Activated T-cell treated with anti-CD3 and anti-CD28 coated beads, Interleukin-2, amount 50 U/mL, for 1 hour (primary cell): ENCODE data around the gene SYN1.
A peak's percentile ranks its signal among the peaks of the same experiment; 100 is the strongest.
"Not testable (repeated sequence)": the region's sequence is repeated elsewhere in the genome, so short reads cannot be mapped to it uniquely, and the experiment has no call there.

Experiments used
- DNase-seq: peaks from one replicate; pipeline ENCODE4 v3.0.0-alpha.2; 2020

The SYN1 gene

DNA sequence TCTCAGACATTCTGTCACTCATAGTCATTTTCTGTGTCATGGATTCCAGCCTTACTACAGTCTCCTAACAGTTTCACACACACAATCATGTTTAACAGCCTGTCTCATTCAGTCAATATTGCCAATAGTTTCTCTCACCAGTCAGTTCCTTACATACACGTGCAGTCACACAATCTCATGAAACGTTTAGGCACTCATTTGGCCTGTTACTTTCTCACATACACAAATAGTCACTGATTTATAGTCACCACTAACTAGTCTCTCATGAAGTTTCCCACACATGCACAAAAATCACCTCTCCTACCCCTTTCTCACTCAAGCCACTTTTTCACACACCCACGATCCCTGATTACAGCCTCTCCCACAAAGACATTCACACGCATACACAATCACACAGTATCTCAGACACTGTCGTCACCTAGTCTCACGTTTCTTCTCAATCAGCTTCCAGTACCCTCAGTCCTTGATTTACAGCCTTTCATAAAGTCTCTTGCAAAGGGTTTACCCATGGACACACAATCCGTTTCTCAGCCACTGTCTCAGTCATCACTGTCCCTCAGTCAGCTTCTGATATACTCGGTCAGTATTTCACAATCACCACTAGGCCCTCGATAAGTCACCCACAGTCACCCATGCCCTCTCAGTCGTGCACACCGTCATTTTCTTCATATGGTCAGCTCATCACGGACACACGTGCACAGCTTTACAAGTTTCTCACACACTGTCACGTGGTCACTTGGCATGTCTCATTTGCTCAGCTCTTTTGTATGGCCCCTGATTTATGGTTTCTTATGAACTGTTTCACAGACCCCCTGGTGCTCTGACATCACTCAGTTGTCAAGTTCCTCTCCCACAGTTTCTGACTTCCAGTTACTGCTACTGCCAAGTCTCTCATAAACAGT is 14.3 kb upstream of the SYN1 start:
- DNase-seq: no peak

DNA sequence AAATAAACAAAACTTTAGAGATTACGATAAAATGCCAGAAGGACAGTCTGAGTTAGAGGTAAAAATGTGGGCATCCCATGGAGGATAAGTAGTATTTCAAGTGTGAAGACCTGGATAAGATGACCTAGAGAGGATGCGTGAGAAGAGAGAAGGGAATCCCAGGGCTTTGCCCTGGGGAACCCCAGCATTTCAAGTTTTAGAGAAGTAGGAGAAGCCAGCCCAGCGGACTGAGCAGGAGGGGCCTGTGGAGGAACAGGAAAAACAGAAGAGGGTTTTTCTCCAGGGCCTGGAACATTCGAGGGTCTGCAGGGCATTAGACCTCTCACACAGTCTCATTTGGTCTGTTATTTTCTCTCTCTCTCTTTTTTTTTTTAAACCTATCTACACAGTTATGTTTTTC is 13.0 kb upstream of the SYN1 start:
- no peak for DNase-seq

DNA sequence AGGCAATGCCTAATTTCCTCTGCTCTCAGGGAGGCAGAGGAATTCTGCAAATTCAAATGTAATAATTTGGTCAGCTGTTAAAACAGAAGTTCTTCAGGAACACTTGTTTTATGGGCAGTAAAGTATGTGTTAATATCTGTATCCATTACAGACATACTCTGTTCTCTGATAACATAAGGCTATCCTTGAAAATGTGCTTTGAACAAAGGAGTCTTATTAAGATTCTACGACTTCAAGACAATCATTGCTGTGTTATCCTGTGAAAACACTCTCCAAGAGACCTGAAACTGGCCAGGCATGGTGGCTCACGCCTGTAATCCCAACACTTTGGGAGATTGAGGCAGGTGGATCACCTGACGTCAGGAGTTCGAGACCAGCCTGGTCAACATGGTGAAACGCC is 12.0 kb upstream of the SYN1 start:
- DNase-seq: no peak

DNA sequence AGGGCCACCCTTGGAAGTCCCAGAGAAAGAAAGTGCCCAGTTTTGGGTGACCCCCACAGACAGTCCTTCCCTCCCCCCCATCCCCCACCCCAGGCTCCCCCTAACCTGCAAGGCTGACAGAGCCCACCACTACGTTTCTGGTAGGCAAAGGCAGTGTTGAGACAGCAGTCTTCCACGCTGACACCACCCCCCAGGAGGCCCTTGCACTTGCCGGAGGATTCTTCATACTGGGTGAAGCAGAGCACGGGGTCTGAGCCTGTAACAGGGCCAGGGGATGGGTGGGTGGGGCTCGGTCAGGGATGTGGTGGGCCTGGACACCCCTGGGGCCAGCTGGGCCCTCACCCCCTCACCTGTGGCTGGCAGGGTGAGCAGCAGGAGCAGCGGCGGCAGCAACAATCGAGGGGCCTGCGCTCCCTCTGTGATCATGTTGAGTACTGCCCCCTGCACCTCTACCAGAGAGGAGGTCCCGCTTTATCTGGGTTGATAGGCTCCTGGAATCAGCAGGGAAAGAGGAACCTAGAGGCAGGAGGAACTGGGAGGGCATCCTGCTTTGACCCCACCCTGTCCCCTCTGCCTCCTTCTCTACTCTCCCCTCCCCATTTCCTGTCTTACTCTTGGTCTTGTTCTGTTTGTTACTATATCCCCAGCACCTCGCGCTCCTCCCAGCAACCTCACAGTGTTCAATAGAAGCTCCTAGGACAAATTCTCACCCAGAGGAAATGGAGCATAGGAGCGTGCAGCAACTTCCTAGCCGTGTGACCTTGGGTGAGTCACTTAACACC is 10.0 kb upstream of the SYN1 start, which contains the start of gene CFP:
Gene CFP, minus strand, starts transcription at position 512 of the 782 bp plus-strand sequence. Its CDS starts 86 bp downstream, at position 426.
- DNase-seq: no peak

DNA sequence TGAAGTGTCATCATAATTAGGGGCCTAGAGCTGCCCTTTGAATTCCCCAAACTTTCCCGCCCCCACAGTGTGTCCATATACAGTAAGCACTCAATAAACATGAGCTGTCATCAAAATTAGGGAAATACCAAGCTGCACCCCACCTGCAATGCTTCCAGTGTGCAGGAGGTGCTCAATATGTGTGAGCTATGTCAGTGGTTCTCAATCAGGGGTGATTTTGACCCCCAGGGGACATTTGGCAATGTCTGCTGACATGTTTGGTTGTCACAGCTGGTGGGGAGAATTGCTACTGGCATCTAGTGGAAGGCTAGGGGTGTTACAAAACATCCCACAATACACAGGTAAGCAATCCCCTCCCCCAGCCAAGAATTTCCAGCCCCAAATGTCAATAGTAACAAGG is 9.3 kb upstream of the SYN1 start:
- DNase-seq: no peak

DNA sequence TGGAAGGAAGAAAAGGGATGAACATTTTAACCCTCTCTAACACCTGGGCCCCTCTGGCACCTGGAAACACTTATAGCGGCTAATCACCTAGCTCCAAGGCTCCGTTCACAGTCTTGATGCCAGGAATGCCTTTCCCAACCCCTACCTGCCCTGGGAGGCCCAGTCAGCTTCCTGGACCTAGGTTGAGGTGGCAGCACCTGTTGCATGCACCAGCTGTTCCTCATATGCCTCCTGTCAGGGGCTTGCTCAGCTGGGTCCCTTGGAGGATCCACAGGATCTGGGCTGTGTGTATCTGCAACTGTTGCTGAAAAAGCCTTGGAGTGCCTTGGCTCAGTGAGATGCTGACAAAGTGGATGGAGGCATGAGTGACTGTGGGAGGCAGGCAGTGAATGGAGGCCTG is 5.7 kb upstream of the SYN1 start:
- no peak for DNase-seq

DNA sequence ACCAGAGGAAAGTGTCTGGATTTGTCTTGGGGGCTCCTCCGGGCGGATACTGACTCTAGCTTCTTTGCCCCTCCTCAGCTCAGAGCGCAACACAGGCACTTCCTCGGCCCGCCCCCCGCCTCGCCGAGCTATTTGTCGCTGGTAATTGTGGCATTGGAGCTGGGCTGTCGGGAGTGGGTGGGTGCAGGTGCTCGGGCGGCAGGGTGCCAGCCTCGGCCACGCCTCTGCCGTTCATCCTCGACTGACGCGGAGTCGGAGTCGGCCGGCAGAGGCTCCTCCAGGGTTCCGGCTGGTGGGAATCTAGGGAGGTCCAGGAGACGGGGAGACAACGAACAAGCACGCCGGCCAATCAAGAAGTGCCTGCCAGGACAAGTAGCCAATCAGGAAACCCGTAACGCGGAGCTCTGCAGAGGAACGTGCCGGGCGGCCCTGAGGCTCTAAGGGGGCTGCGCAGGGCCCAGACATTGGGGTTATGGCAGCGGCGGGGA is 3.9 kb upstream of the SYN1 start:
- peak; percentile 47 for DNase-seq

DNA sequence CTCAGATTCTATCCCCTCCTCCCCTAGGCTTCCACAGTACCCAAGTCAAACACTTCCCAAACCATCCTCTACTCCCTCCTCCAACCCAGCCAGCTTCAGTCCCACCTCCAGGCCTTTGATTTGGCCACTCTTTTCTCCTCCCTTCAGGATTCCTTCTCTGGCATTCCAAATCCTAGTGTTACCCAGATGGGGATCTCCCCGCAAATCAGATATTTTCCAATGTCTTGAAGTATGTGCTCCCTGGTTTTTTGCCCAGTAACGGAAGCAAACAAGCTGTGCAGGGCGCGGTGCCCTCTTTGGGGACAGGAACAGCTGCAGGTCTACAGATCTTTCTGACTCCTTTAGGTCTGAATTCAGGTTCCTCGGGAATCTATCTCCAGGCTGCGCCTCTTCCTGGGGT is 2.2 kb upstream of the SYN1 start:
- no peak for DNase-seq

DNA sequence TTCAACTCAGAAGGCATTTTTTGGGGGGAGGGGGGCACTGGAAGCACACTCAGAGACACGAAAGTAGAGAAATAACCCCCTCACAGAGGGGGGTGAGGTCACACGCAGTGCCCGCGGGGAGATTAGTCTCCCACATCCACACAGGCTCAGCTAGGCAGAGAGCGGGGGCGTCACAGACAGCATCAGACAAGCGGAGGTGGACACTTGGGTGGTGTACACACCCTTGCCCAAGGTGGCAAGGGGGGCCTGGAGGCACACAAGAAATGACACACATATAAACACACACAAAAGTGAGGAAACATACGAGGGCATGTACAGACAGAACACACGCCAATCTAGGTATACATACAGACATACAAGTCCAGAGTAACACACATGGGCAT is 637 bp upstream of the SYN1 start:
- DNase-seq: no peak

DNA sequence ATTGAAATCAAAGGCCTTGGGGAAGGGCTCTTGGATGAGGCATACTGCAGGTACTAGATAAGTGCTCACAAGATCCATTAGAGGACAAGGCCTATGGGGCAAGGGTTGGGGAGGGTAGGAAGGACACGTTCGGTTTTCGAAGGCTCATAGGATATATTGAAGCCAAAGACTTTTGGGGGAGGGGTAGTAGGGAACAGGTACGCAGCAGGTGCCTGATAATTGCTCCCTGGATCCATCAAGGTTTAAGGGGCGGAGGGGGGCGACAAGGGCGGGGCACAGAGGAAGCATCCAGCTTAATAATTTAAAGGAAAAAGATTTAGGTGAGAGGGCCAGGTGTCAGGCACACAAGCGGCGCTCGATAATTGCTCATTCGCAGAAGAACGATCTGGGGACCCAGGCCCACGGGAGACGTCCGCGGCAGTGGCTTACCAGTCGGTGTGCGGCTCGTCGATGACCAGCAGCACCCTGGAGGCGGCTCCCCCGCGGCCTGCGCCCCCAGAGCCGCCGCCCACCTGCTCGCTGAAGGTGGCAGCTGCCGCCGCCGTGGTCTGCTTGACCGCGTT is 653 bp downstream of the SYN1 start:
- DNase-seq: no peak

DNA sequence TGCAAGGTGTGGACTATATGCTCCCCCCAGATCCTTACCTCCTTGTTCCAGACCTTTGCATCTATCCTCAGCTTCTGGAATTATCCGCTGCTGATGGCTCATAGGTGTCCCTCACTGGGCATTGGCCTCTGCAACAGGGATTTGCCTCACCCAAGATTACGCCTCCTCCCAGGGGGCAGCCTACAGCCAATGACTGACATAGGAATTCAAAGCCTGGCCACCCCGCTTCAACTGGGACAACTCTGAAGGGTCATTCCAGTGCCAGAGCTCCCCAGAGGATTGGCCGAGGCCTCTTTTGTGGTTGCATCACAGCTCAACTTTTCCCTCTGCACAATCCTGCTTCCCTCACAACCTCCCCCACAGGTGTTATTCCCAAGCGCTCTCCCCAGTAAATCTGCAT is 5.0 kb downstream of the SYN1 start:
- DNase-seq: no peak

DNA sequence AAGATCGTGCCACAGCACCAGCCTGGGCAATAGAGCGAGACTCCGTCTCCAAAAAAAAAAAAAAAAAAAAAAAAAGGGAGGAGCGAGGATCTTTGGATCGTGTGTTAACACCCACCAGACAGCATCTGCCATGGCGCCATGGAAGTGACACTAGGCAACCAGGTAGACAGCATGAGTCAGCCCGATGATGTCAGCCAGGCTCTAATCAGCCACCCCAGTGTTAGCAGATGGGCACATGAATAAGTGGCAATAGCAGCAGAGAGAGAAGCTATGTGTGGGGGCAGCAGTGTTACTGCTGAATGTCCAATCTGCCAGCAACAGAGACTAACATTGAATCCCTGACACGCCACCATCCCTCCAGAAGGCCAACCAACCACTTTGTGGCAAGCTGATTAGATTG is 6.6 kb downstream of the SYN1 start:
- DNase-seq: no peak

DNA sequence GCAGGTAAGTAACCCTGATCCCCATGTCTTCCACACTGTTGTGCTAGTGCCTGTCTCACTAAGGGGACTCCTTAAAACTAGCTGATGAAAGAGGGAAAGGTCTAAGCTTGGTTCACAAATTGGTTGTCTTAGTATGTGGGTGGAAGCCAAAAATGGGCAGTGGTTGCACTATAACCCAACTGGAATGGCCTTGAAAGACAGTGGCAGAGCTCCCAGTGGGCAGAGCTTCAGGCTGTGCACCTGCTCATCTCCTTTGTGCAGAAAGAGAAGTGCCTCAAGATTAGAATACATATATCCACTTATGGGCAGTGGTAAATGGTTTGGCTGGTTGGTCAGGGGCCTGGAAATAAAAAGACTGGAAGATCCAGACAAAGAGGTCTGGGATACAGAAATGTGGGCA is 7.2 kb downstream of the SYN1 start:
- DNase-seq: no peak

DNA sequence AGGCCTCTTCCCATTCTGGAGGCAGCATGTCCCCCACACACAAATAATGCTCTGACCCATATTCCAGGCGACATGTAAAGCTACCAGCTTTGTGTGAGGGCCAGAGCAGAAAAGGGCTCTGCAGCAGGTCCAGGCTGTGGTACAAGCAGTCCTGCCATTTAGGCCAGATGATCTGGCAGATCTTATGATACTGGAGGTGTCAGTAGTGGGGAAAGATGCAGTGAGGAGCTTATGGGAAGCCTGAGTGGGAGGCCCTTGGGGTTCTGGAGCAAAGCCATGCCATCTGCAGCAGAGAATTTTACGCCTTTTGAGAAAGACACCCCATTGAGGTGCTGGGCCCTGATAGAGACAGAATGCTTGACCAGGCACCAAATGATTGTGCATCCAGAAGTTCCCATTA is 7.7 kb downstream of the SYN1 start:
- no peak for DNase-seq

DNA sequence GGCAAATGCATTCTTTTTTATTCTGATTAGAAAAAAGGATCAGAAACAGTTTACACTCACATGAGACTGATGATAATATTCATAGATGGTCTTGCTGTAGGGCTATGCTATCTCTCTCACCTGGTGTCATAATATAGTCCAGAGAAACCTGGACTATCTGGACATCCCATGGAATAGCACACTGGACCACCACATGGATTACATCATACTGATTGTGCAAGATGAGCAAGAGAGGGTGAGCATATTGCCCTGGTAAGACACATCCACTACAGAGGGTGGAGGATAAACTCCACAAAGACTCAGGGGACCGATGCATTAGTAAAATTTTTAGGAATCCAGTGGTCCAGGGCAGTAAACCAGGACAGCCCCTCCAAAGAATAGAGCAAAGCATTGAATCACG is 8.2 kb downstream of the SYN1 start:
- no peak for DNase-seq

DNA sequence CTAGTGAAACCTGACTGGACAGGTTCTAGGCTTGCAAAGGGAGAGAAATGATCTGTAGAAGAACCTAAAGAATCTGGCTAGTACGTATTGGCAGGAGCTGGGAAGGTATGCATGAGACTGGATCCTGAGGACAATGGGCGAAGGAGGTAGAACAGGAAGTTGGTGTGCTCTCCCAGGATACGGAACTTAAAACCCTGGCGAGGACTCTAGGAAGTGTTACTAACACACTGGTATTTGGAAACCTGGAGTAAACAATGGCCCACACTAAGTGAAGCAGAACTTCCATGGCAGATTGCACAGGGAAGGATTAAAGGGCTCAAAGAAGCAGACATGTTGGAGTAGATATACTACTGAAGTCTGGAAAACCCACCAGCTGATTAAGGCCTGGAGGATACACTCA is 9.1 kb downstream of the SYN1 start:
- DNase-seq: no peak

DNA sequence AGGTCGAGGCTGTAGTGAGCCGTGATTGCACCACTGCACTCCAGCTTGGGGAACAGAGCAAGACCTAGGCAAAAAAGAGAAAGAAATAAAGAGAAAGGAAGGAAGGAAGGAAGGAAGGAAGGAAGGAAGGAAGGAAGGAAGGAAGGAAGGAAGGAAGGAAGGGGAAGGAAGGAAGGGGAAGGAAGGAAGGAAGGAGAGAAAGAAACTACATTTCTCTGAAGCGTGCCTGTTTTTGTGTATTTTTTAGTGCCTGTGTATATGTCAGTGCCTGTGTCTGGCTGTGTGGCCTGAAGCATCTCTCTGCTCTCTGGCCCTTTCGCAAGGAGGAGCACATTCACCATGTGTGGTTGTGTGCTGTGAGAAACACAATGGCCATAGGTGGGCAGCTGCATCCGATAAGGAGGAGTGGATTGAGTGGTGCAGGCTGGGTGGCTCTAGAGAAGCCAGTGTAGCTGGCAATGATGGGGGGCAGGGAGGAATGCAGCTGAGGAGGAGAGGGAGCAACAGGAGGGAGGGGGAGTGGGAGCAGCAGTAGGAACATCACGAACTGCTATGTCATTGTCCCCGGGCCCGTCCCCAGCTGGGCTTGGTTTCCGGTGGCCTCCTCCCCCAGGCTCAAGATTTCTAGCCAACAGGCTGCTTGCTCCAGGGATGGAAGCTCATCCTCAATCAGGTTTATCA is 11.4 kb downstream of the SYN1 start:
- DNase-seq: no peak

DNA sequence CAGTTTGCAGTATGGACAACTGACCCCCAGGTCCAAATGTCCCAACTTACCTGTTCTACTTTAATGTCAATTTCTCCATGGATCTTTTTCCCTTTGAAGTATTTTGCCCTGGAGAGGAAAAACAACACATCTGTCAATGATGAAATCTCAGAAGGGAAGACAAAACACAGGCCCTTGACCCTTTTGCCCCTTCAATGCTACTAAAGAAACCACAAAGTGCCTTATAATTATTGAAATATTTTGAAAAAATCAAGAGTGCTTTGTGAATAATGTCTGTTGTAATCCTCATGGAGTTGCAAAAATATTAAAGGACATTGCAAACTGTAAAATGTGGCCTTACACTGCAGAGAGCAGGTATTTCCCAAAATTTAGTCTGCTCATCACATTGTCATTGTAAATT is 12.6 kb downstream of the SYN1 start:
- DNase-seq: no peak

DNA sequence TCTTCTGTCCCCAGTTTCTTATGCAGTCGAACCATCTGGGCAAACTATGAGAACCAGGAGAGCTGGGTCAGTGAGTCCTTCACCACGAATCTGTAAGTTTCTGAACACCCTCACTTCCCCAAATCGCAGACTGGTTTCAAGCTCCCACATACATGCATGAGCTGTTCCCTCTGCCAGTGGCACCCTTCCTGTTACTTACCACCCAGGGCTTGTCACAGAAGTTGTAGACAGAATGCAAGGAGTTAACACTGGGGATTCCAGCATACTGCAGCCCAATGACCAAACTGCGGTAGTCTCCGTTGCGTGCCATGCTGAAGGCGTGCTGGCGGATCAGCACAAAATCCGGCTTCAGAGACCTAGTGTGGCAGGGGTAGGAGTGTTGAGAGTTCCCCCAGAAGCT is 14.6 kb downstream of the SYN1 start:
- DNase-seq: no peak

DNA sequence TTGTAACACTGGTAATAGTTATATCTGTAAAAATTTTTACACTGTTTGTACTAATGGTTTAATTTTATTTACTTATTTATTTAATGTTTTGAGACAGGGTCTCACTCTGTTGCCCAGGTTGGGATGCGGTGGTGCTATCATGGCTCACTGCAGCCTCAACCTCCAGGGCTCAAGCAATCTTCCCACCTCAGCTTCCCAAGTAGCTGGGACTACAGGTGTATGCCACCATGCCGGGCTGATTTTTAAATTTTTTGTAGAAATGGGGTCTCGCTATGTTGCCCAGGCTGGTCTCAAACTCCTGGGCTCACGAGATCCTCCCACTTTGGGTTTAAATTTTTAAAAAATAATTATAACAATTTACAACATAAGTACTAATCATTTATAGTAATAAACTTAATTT is 16.5 kb downstream of the SYN1 start:
- DNase-seq: not testable (repeated sequence)

DNA sequence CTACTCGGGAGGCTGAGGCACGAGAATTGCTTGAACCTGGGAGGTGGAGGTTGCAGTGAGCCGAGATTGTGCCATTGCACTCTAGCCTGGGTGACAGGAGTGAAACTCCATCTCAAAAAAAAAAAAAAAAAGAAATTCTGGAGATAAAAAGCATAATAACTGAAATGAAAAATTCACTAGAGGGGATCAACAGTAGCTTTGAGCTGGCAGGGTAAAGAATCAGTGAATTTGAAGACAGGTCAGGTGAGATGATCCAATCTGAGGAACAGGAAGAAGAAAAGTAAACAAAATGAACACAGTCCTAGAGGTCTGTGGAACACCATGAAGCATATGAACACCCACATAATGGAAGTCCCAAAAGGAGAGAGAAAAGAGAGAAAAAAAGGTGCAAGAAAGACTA is 22.4 kb downstream of the SYN1 start:
- DNase-seq: no peak

DNA sequence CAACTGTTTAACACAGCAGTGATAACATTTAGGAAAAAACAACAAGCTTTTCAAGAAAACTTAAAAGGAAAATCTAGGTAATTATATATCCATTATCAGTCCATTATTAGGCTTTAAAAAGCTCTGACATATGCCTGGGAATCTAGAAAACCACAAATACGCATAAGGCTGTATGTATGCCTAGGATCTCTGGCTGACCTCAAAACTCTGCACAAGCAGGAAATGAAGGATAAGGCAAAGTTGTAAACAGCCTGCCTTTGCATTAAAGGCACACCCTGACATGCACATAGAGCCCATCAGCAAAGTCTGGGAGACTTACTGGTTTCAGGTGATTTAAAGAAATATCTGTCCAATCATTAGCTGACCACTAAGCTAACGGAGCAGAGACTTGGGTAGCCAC is 23.4 kb downstream of the SYN1 start:
- DNase-seq: no peak

DNA sequence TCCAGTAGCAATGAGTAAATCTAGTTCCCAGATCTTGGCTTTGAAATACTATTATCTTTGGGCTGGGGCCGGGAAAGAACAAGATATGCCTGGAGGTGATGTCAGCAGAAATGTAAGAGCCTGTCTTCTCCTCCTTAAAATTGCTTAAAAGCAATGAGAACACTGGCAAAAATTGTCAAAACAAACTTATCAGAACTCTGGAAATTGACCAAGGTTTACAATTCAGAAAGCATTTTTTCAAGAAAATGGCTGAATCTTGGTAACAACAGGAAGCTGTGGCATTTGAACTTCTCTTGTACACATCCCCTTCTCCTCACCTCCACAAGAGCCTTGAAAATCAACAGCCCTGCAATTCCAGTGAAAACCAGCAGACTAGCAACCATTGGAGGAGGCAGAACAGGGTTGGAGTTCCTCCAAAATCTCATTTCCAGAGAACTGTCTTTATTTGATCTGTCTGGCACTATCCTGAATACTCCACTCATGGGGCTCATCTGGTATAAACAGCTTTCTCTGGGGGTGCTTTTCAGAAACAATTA is 23.9 kb downstream of the SYN1 start:
- DNase-seq: no peak
